ENCODE measurements around the gene ITGAD.

The ITGAD gene

DNA sequence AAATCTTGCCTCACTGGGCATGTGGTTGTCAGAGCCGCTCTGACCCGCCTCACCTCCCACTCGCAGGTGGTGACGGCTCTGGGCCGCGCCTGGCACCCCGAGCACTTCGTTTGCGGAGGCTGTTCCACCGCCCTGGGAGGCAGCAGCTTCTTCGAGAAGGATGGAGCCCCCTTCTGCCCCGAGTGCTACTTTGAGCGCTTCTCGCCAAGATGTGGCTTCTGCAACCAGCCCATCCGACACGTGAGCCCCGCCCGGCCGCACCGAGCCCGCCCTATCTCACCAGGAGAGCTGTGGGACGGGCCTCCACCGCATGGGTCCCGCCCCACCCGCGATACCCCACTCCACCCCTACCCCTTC lies 82.8 kb downstream of the ITGAD start:
- no peak for DNase-seq (ENCODE audit: low read depth)
